Parathyroid adenoma (tissue), 2 donors: ENCODE results near the gene CDC14A.
"Not testable (repeated sequence)": the region's sequence is repeated elsewhere in the genome, so short reads cannot be mapped to it uniquely, and the experiment has no call there.

Experiments
- H2AFZ ChIP-seq: fragments of 300-600 bp; sonication (generic); one replicate; pipeline ENCODE4 v1.7.0; 2017; ENCODE audit warnings: antibody characterized with exemption, mild to moderate bottlenecking
- H3K27ac ChIP-seq: fragments of 300-600 bp; sonication (generic); one replicate; pipeline ENCODE4 v1.7.0; 2017
- H3K27me3 ChIP-seq: fragments of 300-600 bp; sonication (generic); one replicate; pipeline ENCODE4 v1.7.0; 2017; ENCODE audit warnings: low read length; ENCODE audit not compliant: control insufficient read depth, insufficient read depth
- H3K36me3 ChIP-seq: fragments of 300-600 bp; sonication (generic); one replicate; pipeline ENCODE4 v1.7.0; 2017; ENCODE audit warnings: low read length; ENCODE audit not compliant: control insufficient read depth, insufficient read depth
- H3K4me1 ChIP-seq: fragments of 300-600 bp; sonication (generic); one replicate; pipeline ENCODE4 v1.7.0; 2017; ENCODE audit warnings: control low read depth
- H3K4me2 ChIP-seq: fragments of 300-600 bp; sonication (generic); one replicate; pipeline ENCODE4 v1.7.0; 2017; ENCODE audit warnings: low read length
- H3K4me3 ChIP-seq: fragments of 300-600 bp; sonication (generic); one replicate; pipeline ENCODE4 v1.7.0; 2017; ENCODE audit warnings: low read depth, low read length
- H3K79me2 ChIP-seq: fragments of 300-600 bp; sonication (generic); one replicate; pipeline ENCODE4 v1.7.0; 2017; ENCODE audit warnings: control low read depth
- H3K9ac ChIP-seq: fragments of 300-600 bp; sonication (generic); one replicate; pipeline ENCODE4 v1.7.0; 2017; ENCODE audit warnings: mild to moderate bottlenecking
- H3K9me3 ChIP-seq: fragments of 300-600 bp; sonication (generic); one replicate; pipeline ENCODE4 v1.7.0; 2017; ENCODE audit warnings: low read length; ENCODE audit not compliant: control insufficient read depth
- CTCF ChIP-seq: fragments of 300-600 bp; sonication (generic); IDR thresholded peaks from one replicate; pipeline ENCODE4 v1.7.0; 2017; ENCODE audit warnings: antibody characterized with exemption, mild to moderate bottlenecking
- donor health status: primary hyperparathyroidism.

The CDC14A gene

GRCh38 chr1:100332331-100332730 lies 20.0 kb upstream of the CDC14A start:
- H3K4me1 ChIP-seq, result no peaks in the 10 kb centered on the region
- H3K9ac ChIP-seq, result no peak overlapping the region
- H3K4me2 ChIP-seq, result no peak overlapping the region
- no peaks in the 10 kb centered on the region for H3K27me3 ChIP-seq
- no peak overlapping the region for H3K27ac ChIP-seq
- H3K79me2 ChIP-seq, result no peaks in the 10 kb centered on the region
- no peak overlapping the region for H2AFZ ChIP-seq
- TF ChIP-seq CTCF, result no peak
- H3K36me3 ChIP-seq, result no peaks in the 10 kb centered on the region
- no peak overlapping the region for H3K4me3 ChIP-seq
- no peaks in the 10 kb centered on the region for H3K9me3 ChIP-seq

GRCh38 chr1:100335436-100335835 lies 16.9 kb upstream of the CDC14A start:
- H3K9ac ChIP-seq, result no peak overlapping the region
- H3K4me1 ChIP-seq, result no peaks in the 10 kb centered on the region
- H3K27me3 ChIP-seq, result no peaks in the 10 kb centered on the region
- H3K79me2 ChIP-seq, result no peaks in the 10 kb centered on the region
- H3K4me3 ChIP-seq, result no peak overlapping the region
- H2AFZ ChIP-seq, result no peak overlapping the region
- no peaks in the 10 kb centered on the region for H3K36me3 ChIP-seq
- H3K9me3 ChIP-seq, result no peaks in the 10 kb centered on the region
- H3K4me2 ChIP-seq, result no peak overlapping the region
- no peak overlapping the region for H3K27ac ChIP-seq
- no peak for TF ChIP-seq CTCF

- H3K36me3 ChIP-seq, H3K4me2 ChIP-seq, H3K79me2 ChIP-seq: not testable (repeated sequence)
These were observed 14.4 kb upstream of the CDC14A start for GRCh38 chr1:100337878-100338277.

GRCh38 chr1:100339735-100340134 lies 12.6 kb upstream of the CDC14A start:
- not testable (repeated sequence) for H3K4me2 ChIP-seq, H3K79me2 ChIP-seq, H3K4me1 ChIP-seq, H3K4me3 ChIP-seq, H3K27ac ChIP-seq, H2AFZ ChIP-seq, H3K9ac ChIP-seq, H3K27me3 ChIP-seq, H3K36me3 ChIP-seq, H3K9me3 ChIP-seq

More at GRCh38 chr1:100337878-100338277, 14.4 kb upstream of the CDC14A start:
- H3K27me3 ChIP-seq, H3K4me1 ChIP-seq, H2AFZ ChIP-seq, H3K27ac ChIP-seq, H3K9me3 ChIP-seq, H3K4me3 ChIP-seq, H3K9ac ChIP-seq: not testable (repeated sequence)

- H3K9me3 ChIP-seq, result no peaks in the 10 kb centered on the region
- no peak overlapping the region for H3K4me3 ChIP-seq
- no peaks in the 10 kb centered on the region for H3K36me3 ChIP-seq
- H3K27me3 ChIP-seq, result no peaks in the 10 kb centered on the region
- no peaks in the 10 kb centered on the region for H3K4me1 ChIP-seq
- no peak overlapping the region for H3K9ac ChIP-seq
- no peak for TF ChIP-seq CTCF
- H3K79me2 ChIP-seq, result no peaks in the 10 kb centered on the region
- no peak overlapping the region for H2AFZ ChIP-seq
- no peak overlapping the region for H3K27ac ChIP-seq
- H3K4me2 ChIP-seq, result no peak overlapping the region
These were observed 11.8 kb upstream of the CDC14A start for GRCh38 chr1:100340494-100340893.

GRCh38 chr1:100342348-100342747 lies 10.0 kb upstream of the CDC14A start:
- Histone ChIP-seq H3K27me3 (no peaks in the 10 kb centered on the region), H3K79me2 (no peaks in the 10 kb centered on the region), H3K4me1 (no peaks in the 10 kb centered on the region), H3K9me3 (no peaks in the 10 kb centered on the region), H3K4me3 (no peak overlapping the region), H3K27ac (no peak overlapping the region), H2AFZ (no peak overlapping the region), H3K36me3 (no peaks in the 10 kb centered on the region), H3K9ac (no peak overlapping the region), H3K4me2 (no peak overlapping the region)
- no peak for TF ChIP-seq CTCF
